Lung (tissue), 12 donors: ENCODE measurements around the gene NKAIN1. TPM values are rescaled to one million over a fixed set of nuclear protein-coding genes. Genes with fewer than 3 reads are reported as not detected.
A peak's percentile ranks its signal among the peaks of the same experiment; 100 is the strongest.

ENCODE experiments used
- ATAC-seq: fragments of 200-7000 bp; cut with Tn5 transposase; one replicate; pipeline ENCODE4 v1.9.1; 2020; ENCODE audit warnings: moderate number of reproducible peaks; ENCODE audit not compliant: insufficient read depth, low FRiP score
- DNase-seq, 3 donors: peaks; one replicate each; pipeline ENCODE4 v3.0.0-alpha.2; 2013 to 2017
- H3K27ac ChIP-seq, 2 donors: one replicate each; pipeline ENCODE4 v1.5.1; 2013; ENCODE audit warnings: mild to moderate bottlenecking in 2 of 2, moderate library complexity in 2 of 2, control low read depth in 1 of 2, inconsistent platforms in 1 of 2, low read depth in 1 of 2, low read length in 1 of 2
- H3K27me3 ChIP-seq, 3 donors: one replicate each; pipeline ENCODE4 v1.5.1; 2013; ENCODE audit warnings: low read length in 2 of 3; ENCODE audit not compliant: control insufficient read depth in 3 of 3, insufficient read depth in 3 of 3
- H3K36me3 ChIP-seq, 4 donors: one replicate each; pipeline ENCODE4 v1.5.1; 2013; ENCODE audit warnings: low read length in 4 of 4, mild to moderate bottlenecking in 1 of 4, moderate library complexity in 1 of 4; ENCODE audit not compliant: control insufficient read depth in 4 of 4, insufficient read depth in 4 of 4
- H3K4me1 ChIP-seq, 5 donors: one replicate each; pipeline ENCODE4 v1.5.1; 2013; ENCODE audit warnings: low read length in 5 of 5, mild to moderate bottlenecking in 2 of 5, moderate library complexity in 1 of 5; ENCODE audit not compliant: control insufficient read depth in 5 of 5, insufficient read depth in 5 of 5
- H3K4me3 ChIP-seq: one replicate; pipeline ENCODE4 v1.5.1; 2013; ENCODE audit warnings: mild to moderate bottlenecking, control low read depth, moderate library complexity
- H3K9ac ChIP-seq, 2 donors: one replicate each; pipeline ENCODE4 v1.5.1; 2013; ENCODE audit warnings: low read length in 2 of 2, control low read depth in 1 of 2; ENCODE audit not compliant: insufficient read depth in 1 of 2
- H3K9me3 ChIP-seq, 4 donors: one replicate each; pipeline ENCODE4 v1.5.1; 2013; ENCODE audit warnings: low read length in 3 of 4, mild to moderate bottlenecking in 1 of 4, moderate library complexity in 1 of 4; ENCODE audit not compliant: control insufficient read depth in 4 of 4, insufficient read depth in 3 of 4
- CTCF ChIP-seq: IDR thresholded peaks from 2 replicates; pipeline ENCODE4 v1.5.1; 2012; ENCODE audit warnings: mild to moderate bottlenecking; ENCODE audit errors: control extremely low read depth, extremely low read depth
- WGBS, 2 donors: extraction: QIAGEN DNeasy Blood & Tissue Kit; methylation state at CpG; one replicate each; pipeline ENCODE4 v1.1.7; 2013; 5-methylcytosine and 5-hydroxymethylcytosine counted together
- polyA plus RNA-seq, 2 donors: library from polyadenylated mRNA; stranded (reverse); fragments of 200-250 nt; gene quantifications; one replicate each; pipeline ENCODE4 v1.2.1, GENCODE V29; 2013
- total RNA-seq, 2 donors: library from RNA; depleted of rRNA in 1 of 2; stranded (reverse); fragments of >200 nt in 1 of 2; gene quantifications; one replicate each; pipeline ENCODE4 v1.2.1, GENCODE V29; 2014 to 2021
- donor health status: control.
- donor health status: control.
- donor health status: Bipolar disorder and iron deficiency.
- donor health status: healthy.
- donor health status: DM: yes; HTN: yes; CAD: no.

NKAIN1 gene
- total and polyA plus RNA-seq, 4 donors = 0.03 TPM; not detected in 3

- Histone ChIP-seq H3K27ac (no peak overlapping the region), H3K27me3 (no peaks in the 10 kb centered on the region), H3K9me3 (no peaks in the 10 kb centered on the region), H3K36me3 (no peaks in the 10 kb centered on the region), H3K9ac (no peak overlapping the region), H3K4me1 (peaks cover 0 to 8% (median 0%) of the 10 kb centered on the region in 5 donors), H3K4me3 (no peak overlapping the region)
- ATAC-seq (no peak), DNase-seq (peak; percentile 52 to 79 (median 64))
- no peak for TF ChIP-seq CTCF
- WGBS, 2 donors = 56 to 73% methylated on average over 22 of the region's 22 CpGs
These were observed 39.7 kb downstream of the NKAIN1 start for GRCh38 chr1:31199949-31200348.

- H3K4me1 ChIP-seq = peaks cover 0 to 8% (median 0%) of the 10 kb centered on the region in 5 donors
- H3K27me3 ChIP-seq = no peaks in the 10 kb centered on the region
- no peak for TF ChIP-seq CTCF
- H3K36me3 ChIP-seq = no peaks in the 10 kb centered on the region
- no peak overlapping the region for H3K4me3 ChIP-seq
- H3K27ac ChIP-seq = no peak overlapping the region
- H3K9ac ChIP-seq = no peak overlapping the region
- H3K9me3 ChIP-seq = no peaks in the 10 kb centered on the region
- DNase-seq (no peak), ATAC-seq (no peak)
- 69 to 82% methylated on average over 8 of the region's 8 CpGs for WGBS, 2 donors
These were observed 40.4 kb downstream of the NKAIN1 start for GRCh38 chr1:31199236-31199790.

GRCh38 chr1:31198600-31198999 lies 41.1 kb downstream of the NKAIN1 start:
- TF ChIP-seq CTCF = no peak
- Histone ChIP-seq H3K9ac (no peak overlapping the region), H3K9me3 (no peaks in the 10 kb centered on the region), H3K4me1 (peaks cover 0 to 8% (median 0%) of the 10 kb centered on the region in 5 donors), H3K4me3 (no peak overlapping the region), H3K27ac (no peak overlapping the region), H3K27me3 (no peaks in the 10 kb centered on the region), H3K36me3 (no peaks in the 10 kb centered on the region)
- DNase-seq = no peak
- 63 to 64% methylated on average over 7 of the region's 7 CpGs for WGBS, 2 donors
- no peak for ATAC-seq

GRCh38 chr1:31198150-31198549 lies 41.5 kb downstream of the NKAIN1 start:
- Histone ChIP-seq H3K27ac (no peak overlapping the region), H3K9ac (no peak overlapping the region), H3K4me1 (peaks cover 0 to 8% (median 0%) of the 10 kb centered on the region in 5 donors), H3K36me3 (no peaks in the 10 kb centered on the region), H3K9me3 (no peaks in the 10 kb centered on the region), H3K4me3 (no peak overlapping the region), H3K27me3 (no peaks in the 10 kb centered on the region)
- ATAC-seq (no peak), DNase-seq (no peak)
- 77 to 94% methylated on average over 7 of the region's 7 CpGs for WGBS, 2 donors
- no peak for TF ChIP-seq CTCF
